NCI-H187 (cell line): ENCODE measurements around the gene TCN2.
"Not testable (repeated sequence)": the region's sequence is repeated elsewhere in the genome, so short reads cannot be mapped to it uniquely, and the experiment has no call there.

Experiments used
- DNase-seq, 2 experiments: peaks; one replicate each; lab custom pipeline; 2025; lab: John Stamatoyannopoulos, UW

TCN2 gene

GRCh38 chr22:30578481-30578880, 28.5 kb upstream of the TCN2 start:
- no peak for DNase-seq

DNA sequence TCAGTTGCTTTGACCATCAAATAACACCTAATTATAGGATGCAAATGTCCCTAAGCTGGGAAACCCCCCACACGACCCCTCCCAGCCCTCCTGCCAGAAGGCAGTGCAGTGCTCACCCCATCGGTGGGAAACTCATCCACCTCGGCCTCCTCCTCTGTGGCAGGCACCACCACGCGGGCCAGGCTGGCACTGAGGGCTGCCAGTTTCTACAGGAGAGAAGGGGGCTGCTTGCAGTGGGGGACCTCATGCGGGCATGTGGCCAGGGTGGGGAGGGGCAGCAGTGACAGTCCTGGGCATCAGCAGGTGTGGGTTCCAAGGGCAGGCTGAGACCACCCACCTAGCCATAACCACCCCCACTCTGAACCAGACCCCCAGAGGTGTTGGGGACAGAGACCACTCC, 26.1 kb upstream of the TCN2 start:
- no peak for DNase-seq

DNA sequence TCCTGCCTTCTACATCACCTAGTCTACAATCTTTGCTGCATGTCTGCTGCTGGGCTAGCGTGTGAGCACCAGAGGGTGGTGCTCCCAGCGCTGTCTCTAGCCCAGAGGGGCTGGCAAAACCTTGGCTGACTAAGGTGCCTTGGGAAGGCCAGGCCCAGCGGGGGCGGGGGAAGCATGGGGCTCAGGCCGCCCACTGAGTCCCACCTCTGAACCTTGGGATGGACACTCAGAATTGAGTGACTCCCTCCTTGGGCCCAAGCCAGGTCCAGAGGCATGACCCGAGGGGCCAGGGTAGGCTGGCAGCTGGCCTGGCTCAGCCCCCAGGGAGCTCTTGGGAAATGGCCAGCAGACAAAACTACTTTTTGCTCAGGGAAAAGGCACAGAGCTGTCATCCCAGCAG, 24.9 kb upstream of the TCN2 start:
- no peak for DNase-seq

- no peak for DNase-seq
Observed at GRCh38 chr22:30582788-30583545, 24.0 kb upstream of the TCN2 start.

DNA sequence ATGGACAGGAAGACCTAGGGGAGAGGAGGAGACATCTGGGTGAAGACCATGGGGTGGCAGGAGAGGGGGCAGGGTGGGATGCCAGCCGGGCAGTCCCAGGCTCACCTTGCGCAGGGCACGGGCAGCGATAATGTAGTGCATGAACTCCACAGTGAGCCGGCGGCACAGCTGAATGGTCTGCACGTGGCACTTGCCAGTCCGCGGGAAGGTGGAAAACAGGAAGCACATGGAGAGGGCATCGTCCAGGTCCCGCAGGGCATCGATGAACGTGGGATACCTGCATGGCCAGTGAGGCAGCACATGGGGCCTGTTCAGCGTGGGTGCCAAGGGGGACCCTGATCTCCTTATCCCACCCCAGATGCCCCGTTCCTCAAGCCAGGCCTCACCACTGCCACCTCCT, 22.5 kb upstream of the TCN2 start:
- no peak for DNase-seq

DNA sequence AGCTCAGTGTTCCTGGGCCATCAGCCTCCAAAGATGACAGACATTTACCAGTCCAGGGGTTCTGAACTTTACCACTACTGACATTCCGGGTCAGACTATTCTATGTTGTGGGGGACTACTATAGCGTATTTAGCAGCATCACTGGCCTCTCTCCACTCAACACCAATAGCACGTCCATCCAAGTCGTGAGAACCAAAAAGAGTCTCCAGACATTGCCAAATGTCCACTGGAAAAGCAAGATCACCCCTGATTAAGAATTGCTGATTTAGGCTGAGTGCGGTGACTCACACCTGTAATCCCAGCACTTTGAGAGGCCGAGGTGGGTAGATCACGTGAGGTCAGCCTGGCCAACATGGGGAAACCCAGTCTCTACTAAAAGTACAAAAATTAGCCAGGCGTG, 20.6 kb upstream of the TCN2 start:
- DNase-seq, result no peak

- no peak for DNase-seq
Observed at GRCh38 chr22:30591191-30591587, 15.8 kb upstream of the TCN2 start.

DNA sequence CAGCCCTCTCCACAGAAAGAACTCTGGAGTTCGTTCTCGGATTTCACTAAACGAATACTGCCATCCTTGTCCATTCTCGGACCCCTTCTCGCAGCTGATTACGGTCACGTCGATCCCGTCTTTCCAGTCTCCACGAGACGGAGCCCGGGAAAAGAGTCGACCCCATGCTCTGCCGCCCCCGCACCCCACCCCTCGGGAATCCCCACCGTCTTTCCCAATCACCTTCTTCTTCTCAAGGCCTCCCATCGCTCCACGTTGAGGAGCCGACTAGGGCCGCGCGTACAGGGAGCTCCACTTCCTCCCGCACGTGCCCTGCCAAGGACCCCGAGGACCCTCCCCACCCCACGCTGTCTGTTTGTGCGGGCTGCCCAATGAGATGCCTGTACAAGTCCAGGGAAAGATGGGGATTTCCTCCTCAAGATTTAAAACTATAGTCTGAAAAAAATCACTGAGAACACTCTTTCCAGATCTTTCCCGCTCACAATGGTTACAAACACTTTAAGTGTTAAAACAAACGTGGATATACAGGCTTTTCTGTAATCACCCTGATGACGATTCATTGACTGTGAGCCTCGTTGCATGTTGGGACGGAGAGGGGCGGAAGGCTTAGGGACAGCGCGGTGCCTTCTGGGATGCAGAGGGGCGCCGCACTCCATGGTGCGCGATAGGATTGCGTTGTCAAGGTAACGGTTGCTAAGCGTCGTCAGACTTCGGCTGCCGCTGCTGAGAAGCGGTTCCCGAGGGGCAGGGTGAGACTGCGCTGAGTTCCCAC, 15.2 kb upstream of the TCN2 start, which contains the start of gene PES1:
Gene PES1, minus strand, starts transcription at position 323 of the 772 bp plus-strand sequence. Its CDS starts 77 bp downstream, at position 246.
- peak; percentile 83 to 84 for DNase-seq

- not testable (repeated sequence) for DNase-seq
Observed at GRCh38 chr22:30592360-30592713, 14.6 kb upstream of the TCN2 start.

- no peak for DNase-seq
Observed at GRCh38 chr22:30596199-30596598, 10.8 kb upstream of the TCN2 start.

GRCh38 chr22:30596886-30597285, 10.1 kb upstream of the TCN2 start:
- no peak for DNase-seq

GRCh38 chr22:30598986-30599385, 8.0 kb upstream of the TCN2 start:
- DNase-seq, result no peak

DNA sequence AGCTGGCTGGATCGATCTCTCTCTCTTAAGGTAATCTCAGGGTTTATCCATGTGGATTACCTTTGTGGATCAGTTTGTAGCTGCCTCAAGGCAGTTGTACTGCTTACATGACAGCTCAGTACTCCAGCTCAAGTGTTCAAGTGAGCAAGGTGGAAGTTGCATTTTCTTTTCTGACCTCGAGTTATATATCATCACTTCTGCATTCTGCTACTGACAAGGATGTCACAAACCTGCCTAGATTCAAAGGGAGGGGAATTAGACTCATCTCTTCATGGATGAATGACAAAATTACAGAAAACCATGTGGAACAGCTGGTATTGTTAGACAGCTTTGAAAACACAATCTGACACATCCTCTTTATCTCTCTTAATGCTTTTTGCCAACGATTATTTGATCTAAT, 6.1 kb upstream of the TCN2 start:
- no peak for DNase-seq

DNA sequence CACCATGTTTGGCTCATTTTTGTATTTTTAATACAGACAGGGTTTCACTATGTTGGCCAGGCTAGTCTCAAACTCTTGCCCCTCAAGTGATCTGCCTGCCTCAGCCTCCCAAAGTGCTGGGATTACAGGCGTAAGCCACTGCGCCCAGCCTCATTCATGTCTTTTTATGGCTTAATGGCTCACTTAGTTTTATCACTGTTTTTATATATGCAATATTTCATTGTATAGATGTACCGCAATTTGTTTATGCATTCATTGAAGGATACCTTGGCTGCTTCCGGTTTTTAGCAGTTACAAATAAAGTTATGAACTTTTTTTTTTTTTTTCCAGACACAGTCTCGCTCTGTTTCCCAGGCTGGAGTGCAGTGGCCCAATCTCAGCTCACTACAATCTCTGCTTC, 5.5 kb upstream of the TCN2 start:
- no peak for DNase-seq

GRCh38 chr22:30602049-30602448, 4.9 kb upstream of the TCN2 start:
- DNase-seq, result no peak

GRCh38 chr22:30603801-30604200, 3.2 kb upstream of the TCN2 start:
- no peak for DNase-seq

GRCh38 chr22:30604723-30605122, 2.3 kb upstream of the TCN2 start:
- no peak for DNase-seq

DNA sequence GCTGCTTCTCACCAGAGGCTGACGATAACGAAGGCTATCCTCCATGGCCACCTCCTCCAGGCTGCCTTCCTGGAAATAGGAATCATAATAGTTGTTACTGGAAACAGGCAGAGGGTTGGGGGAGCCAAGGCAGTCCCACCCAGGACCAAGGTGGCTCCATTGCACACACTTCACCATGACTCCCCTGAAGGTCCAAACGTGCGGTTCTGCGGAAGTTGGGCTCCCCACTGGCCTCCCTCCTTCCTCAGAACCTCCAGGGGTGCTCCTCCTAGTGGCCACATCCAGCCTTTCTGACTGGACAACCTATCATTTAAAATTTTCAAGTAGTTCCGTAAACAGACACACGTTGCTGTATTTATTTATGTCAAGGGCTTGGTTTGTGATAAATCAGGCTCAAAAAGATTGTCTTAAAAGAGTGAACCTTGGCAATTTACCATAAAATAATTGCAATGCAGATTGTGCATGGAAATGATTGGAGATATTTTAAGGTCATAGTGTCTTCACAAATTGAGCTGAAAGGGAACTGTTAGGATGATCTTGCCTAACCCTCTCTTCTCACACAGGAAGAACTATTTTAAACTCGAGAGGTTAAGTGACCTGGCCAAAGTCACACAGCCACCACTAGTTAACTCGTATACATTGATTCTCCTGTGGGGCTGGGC, 1.4 kb upstream of the TCN2 start:
- DNase-seq, result peak in 1 of 2 experiments; percentile 23

- DNase-seq, result no peak
Observed at GRCh38 chr22:30607300-30607930, 441 bp downstream of the TCN2 start.

GRCh38 chr22:30607939-30608338, 965 bp downstream of the TCN2 start:
- no peak for DNase-seq

DNA sequence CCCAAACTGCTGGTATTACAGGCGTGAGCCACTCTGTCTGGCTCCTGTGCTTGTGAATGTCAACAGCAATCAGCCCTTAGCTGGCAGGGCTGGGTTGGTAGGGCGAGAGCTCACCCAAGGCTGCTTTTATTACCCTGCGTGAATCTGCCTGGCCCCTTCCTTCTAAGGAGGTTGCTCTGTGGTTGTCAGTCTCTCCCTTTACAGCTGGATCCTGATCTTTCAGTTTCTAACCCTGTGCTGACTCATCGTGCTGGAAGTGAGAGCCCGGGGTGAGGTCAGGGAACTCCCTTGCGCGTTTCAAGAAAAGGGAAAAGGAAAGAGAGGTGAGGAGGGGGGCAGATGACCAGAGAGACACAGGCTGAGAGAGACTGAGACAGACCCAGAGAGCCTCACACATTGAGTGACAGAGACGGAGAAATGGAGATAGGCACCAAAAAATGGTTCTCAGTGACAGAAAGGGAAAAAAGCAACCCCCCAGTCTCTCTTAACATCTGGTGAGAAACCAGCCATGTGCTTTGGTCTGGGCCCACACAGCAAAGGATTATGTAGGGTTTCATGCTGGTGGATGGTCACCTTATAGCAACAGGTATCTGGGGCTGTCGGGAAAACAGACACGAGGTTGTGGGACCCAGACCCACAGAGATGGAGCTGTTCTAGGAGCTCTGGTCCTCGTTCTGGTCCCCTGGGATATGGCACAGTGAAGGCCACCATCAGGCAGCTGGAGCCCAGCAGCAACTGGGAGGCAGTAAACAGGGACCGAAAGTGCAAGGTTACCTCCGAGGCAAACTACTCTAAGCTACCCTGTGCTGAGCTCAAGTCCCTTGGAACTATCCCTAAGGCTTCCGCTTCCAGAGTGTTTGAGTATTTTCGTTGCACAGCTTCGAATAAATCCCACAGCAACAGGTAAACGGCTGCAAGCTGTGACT, 2.5 kb downstream of the TCN2 start:
- DNase-seq, result no peak
